Adrenal gland (tissue), 12 donors: ENCODE results near the gene STAT1. TPM values are rescaled to one million over a fixed set of nuclear protein-coding genes. Genes with fewer than 3 reads are reported as not detected.

Experiments
- DNase-seq, 7 donors: peaks; one replicate each; pipeline ENCODE4 v3.0.0-alpha.2; 2019 to 2020
- H3K27ac ChIP-seq, 5 donors: fragments of 200-600 bp; sonication (generic) in 4 of 5; 1 replicate in 3 of 5; 2 replicates in 2 of 5; pipeline versions ENCODE4 v1.5.1 to v1.8.0; 2016 to 2020; ENCODE audit warnings: mild to moderate bottlenecking in 1 of 5
- H3K27me3 ChIP-seq: fragments of 200-600 bp; 2 replicates; pipeline ENCODE4 v1.8.0; 2021
- H3K36me3 ChIP-seq, 2 donors: fragments of 200-600 bp; replicated peaks in 1 of 2; 1 replicate in 1 of 2; 2 replicates in 1 of 2; pipeline versions ENCODE4 v1.5.1 to v1.8.0; 2018 to 2022
- H3K4me1 ChIP-seq, 2 donors: fragments of 200-600 bp; replicated peaks in 1 of 2; 1 replicate in 1 of 2; 2 replicates in 1 of 2; pipeline versions ENCODE4 v1.5.1 to v1.8.0; 2018 to 2021
- H3K4me3 ChIP-seq, 4 donors: fragments of 200-600 bp; sonication (generic) in 3 of 4; one replicate each; pipeline ENCODE4 v1.5.1; 2016 to 2018
- H3K9me3 ChIP-seq, 3 donors: fragments of 200-600 bp; sonication (generic) in 1 of 3; replicated peaks in 1 of 3; 1 replicate in 2 of 3; 2 replicates in 1 of 3; pipeline versions ENCODE4 v1.5.1 to v1.8.0; 2016 to 2021
- CTCF ChIP-seq, 6 experiments: fragments of 450-650 bp in 4 of 6; fragments of 200-600 bp in 2 of 6; sonication (generic) in 1 of 6; IDR thresholded peaks; 1 replicate in 5 of 6; 2 replicates in 1 of 6; pipeline versions ENCODE4 v1.5.1 to v1.8.0; 2016 to 2021; ENCODE audit warnings: antibody characterized with exemption in 6 of 6, mild to moderate bottlenecking in 2 of 6, moderate library complexity in 1 of 6
- POLR2A ChIP-seq, 2 donors: fragments of 450-650 bp; IDR thresholded peaks; one replicate each; pipeline ENCODE4 v1.6.1; 2017; ENCODE audit warnings: antibody characterized with exemption in 2 of 2, mild to moderate bottlenecking in 2 of 2, moderate library complexity in 1 of 2
- WGBS, 4 donors: extraction: QIAGEN DNeasy Blood & Tissue Kit in 2 of 4; methylation state at CpG; one replicate each; pipeline versions ENCODE4 v1.1.5 to v1.1.7; 2013 to 2017; 5-methylcytosine and 5-hydroxymethylcytosine counted together
- intact Hi-C, 2 donors: fragments of 100-400 bp; cut with DNase I; formaldehyde crosslinking; loops; one replicate each; pipeline versions ENCODE4 v1.14.1 to v1.15.0; 2022 to 2023
- polyA plus RNA-seq, 3 donors: library from polyadenylated mRNA; stranded (reverse); fragments of 200-250 nt in 2 of 3; fragments of 350-450 nt in 1 of 3; fragmentation: Illumina TruSeq in 1 of 3; extraction: RNeasy Lipid Tissue Mini Kit (QIAGEN cat#74804) in 1 of 3; gene quantifications; one replicate each; pipeline ENCODE4 v1.2.3, GENCODE V29; 2013 to 2014
- total RNA-seq, 9 donors: library from RNA; depleted of rRNA in 4 of 9; stranded (reverse); fragments of >200 nt in 4 of 9; fragments of 120-200 nt in 1 of 9; fragmentation: NEBNext Ultra II Directional in 1 of 9; extraction: Animal tissue kit (Norgen Biotek cat#: 25700) in 1 of 9; gene quantifications; one replicate each; pipeline versions ENCODE4 v1.1.0 to v1.2.4, GENCODE V29; 2013 to 2023
- donor health status: healthy with polysubstance abuse.
- donor health status: Bipolar disorder and iron deficiency.
- donor health status: DM: yes; HTN: yes; CAD: no.
- donor health status: DM: no; HTN: no; CAD: no.
- donor health status: DM: no; HTN: no; CAD: no.
- donor health status: DM: yes; HTN: yes; CAD: no.

STAT1 gene
- total and polyA plus RNA-seq, 12 donors, result 11.9 to 165 (median 75.6) TPM

- TF ChIP-seq CTCF (IDR thresholded peaks at IDR 0.05), result no peak
- TF ChIP-seq POLR2A (IDR thresholded peaks at IDR 0.05), result no peak
- H3K4me3 ChIP-seq, result no peak overlapping the region
- H3K36me3 ChIP-seq, result no peaks in the 10 kb centered on the region
- H3K4me1 ChIP-seq, result peaks cover 0 to 9% of the 10 kb centered on the region in 2 donors
- no peak for DNase-seq
- intact Hi-C loops, result loop anchor here (5.0 to 10.0 kb wide), 3 partner anchors 104 to 474 kb away; partner anchors contain the start of gene STAT4 (in 1 of the 2)
- WGBS, 4 donors, result 54 to 74% (median 64%) methylated on average over 3 of the region's 3 CpGs
- H3K27ac ChIP-seq, result no peak overlapping the region
- no peaks in the 10 kb centered on the region for H3K27me3 ChIP-seq
- no peaks in the 10 kb centered on the region for H3K9me3 ChIP-seq
Measured at GRCh38 chr2:191051177-191051576, 37.2 kb upstream of the STAT1 start.

GRCh38 chr2:191050640-191050987 is 36.6 kb upstream of the STAT1 start:
- intact Hi-C loops, result loop anchor here (5.0 to 10.0 kb wide), 3 partner anchors 104 to 474 kb away; partner anchors contain the start of gene STAT4 (in 1 of the 2)
- TF ChIP-seq POLR2A (IDR thresholded peaks at IDR 0.05) (no peak), CTCF (IDR thresholded peaks at IDR 0.05) (no peak)
- Histone ChIP-seq H3K4me3 (no peak overlapping the region), H3K27ac (no peak overlapping the region), H3K9me3 (no peaks in the 10 kb centered on the region), H3K36me3 (no peaks in the 10 kb centered on the region), H3K4me1 (peaks cover 0 to 9% of the 10 kb centered on the region in 2 donors), H3K27me3 (no peaks in the 10 kb centered on the region)
- no peak for DNase-seq
- 25 to 47% (median 34%) methylated on average over 1 of the region's 1 CpG for WGBS, 4 donors

- Histone ChIP-seq H3K36me3 (no peaks in the 10 kb centered on the region), H3K27ac (no peak overlapping the region), H3K4me3 (no peak overlapping the region), H3K27me3 (no peaks in the 10 kb centered on the region), H3K4me1 (peaks cover 0 to 9% of the 10 kb centered on the region in 2 donors), H3K9me3 (no peaks in the 10 kb centered on the region)
- intact Hi-C loops, result loop anchor here (5.0 to 10.0 kb wide), 3 partner anchors 105 to 475 kb away; partner anchors contain the start of gene STAT4 (in 1 of the 2)
- 49 to 60% (median 59%) methylated on average over 4 of the region's 4 CpGs for WGBS, 4 donors
- DNase-seq, result no peak
- TF ChIP-seq CTCF (IDR thresholded peaks at IDR 0.05), result no peak
Measured at GRCh38 chr2:191049728-191050639, 36.0 kb upstream of the STAT1 start.

GRCh38 chr2:191048073-191048472 is 34.1 kb upstream of the STAT1 start:
- Histone ChIP-seq H3K27ac (no peak overlapping the region), H3K9me3 (no peaks in the 10 kb centered on the region), H3K27me3 (no peaks in the 10 kb centered on the region), H3K4me1 (peaks cover 0 to 9% of the 10 kb centered on the region in 2 donors), H3K36me3 (no peaks in the 10 kb centered on the region), H3K4me3 (no peak overlapping the region)
- intact Hi-C loops, result no loop called here
- 79 to 92% (median 83%) methylated on average over 3 of the region's 3 CpGs for WGBS, 4 donors
- DNase-seq, result no peak
- TF ChIP-seq CTCF (IDR thresholded peaks at IDR 0.05) (no peak), POLR2A (IDR thresholded peaks at IDR 0.05) (no peak)
